H9 (cell line): ENCODE data around the gene GARIN5A. TPM values are rescaled to one million over a fixed set of nuclear protein-coding genes. Genes with fewer than 3 reads are reported as not detected.

Experiments used
- DNase-seq: peaks from one replicate; pipeline ENCODE4 v3.0.0-alpha.2; 2017
- H2AFZ ChIP-seq: one replicate; pipeline ENCODE4 v1.6.1; 2013; ENCODE audit warnings: mild to moderate bottlenecking, low read length, control low read depth, moderate library complexity
- H2AK5ac ChIP-seq: 2 replicates; pipeline ENCODE4 v1.6.1; 2013; ENCODE audit warnings: low read length, control low read depth, mixed read lengths; ENCODE audit not compliant: insufficient read length
- H2BK120ac ChIP-seq: one replicate; pipeline ENCODE4 v1.6.1; 2013; ENCODE audit warnings: low read depth, mild to moderate bottlenecking, low read length, control low read depth, inconsistent platforms; ENCODE audit not compliant: poor library complexity, severe bottlenecking
- H2BK12ac ChIP-seq: 2 replicates; pipeline ENCODE4 v1.6.1; 2013; ENCODE audit warnings: low read length, control low read depth, mixed read lengths, low read depth; ENCODE audit not compliant: insufficient read length
- H2BK15ac ChIP-seq: 2 replicates; pipeline ENCODE4 v1.6.1; 2013; ENCODE audit warnings: low read depth, low read length, control low read depth
- H2BK20ac ChIP-seq: one replicate; pipeline ENCODE4 v1.6.1; 2013; ENCODE audit warnings: low read depth, mild to moderate bottlenecking, low read length, control low read depth, inconsistent platforms; ENCODE audit not compliant: poor library complexity, severe bottlenecking
- H2BK5ac ChIP-seq: 2 replicates; pipeline ENCODE4 v1.6.1; 2013; ENCODE audit warnings: low read length, control low read depth, mixed read lengths; ENCODE audit not compliant: insufficient read length
- H3K14ac ChIP-seq: 2 replicates; pipeline ENCODE4 v1.6.1; 2013; ENCODE audit warnings: low read length, control low read depth; ENCODE audit not compliant: insufficient read depth
- H3K18ac ChIP-seq: 2 replicates; pipeline ENCODE4 v1.6.1; 2013; ENCODE audit warnings: low read depth, mild to moderate bottlenecking, mixed read lengths, low read length, control low read depth; ENCODE audit not compliant: insufficient read length
- H3K23ac ChIP-seq: 2 replicates; pipeline ENCODE4 v1.6.1; 2013; ENCODE audit warnings: low read length, control low read depth, mixed read lengths, low read depth; ENCODE audit not compliant: insufficient read length
- H3K23me2 ChIP-seq: 2 replicates; pipeline ENCODE4 v1.6.1; 2013; ENCODE audit warnings: low read depth, mild to moderate bottlenecking, mixed read lengths, low read length, control low read depth; ENCODE audit not compliant: insufficient read length, poor library complexity, severe bottlenecking
- H3K27ac ChIP-seq: 2 replicates; pipeline ENCODE4 v1.5.1; 2013; ENCODE audit warnings: low read length, control low read depth, mixed read lengths, low read depth; ENCODE audit not compliant: insufficient read length
- H3K27me3 ChIP-seq: 2 replicates; pipeline ENCODE4 v1.6.1; 2013; ENCODE audit warnings: low read length, control low read depth, inconsistent platforms; ENCODE audit not compliant: insufficient read depth
- H3K4ac ChIP-seq: 2 replicates; pipeline ENCODE4 v1.6.1; 2013; ENCODE audit warnings: low read depth, mild to moderate bottlenecking, control low read depth, inconsistent platforms, low read length, moderate library complexity
- H3K4me1 ChIP-seq: 2 replicates; pipeline ENCODE4 v1.6.1; 2013; ENCODE audit warnings: low read length, control low read depth, inconsistent platforms; ENCODE audit not compliant: insufficient read depth
- H3K4me2 ChIP-seq: 2 replicates; pipeline ENCODE4 v1.6.1; 2013; ENCODE audit warnings: low read length, control low read depth, mixed read lengths; ENCODE audit not compliant: insufficient read length, insufficient read depth
- H3K56ac ChIP-seq: 2 replicates; pipeline ENCODE4 v1.6.1; 2013; ENCODE audit warnings: low read depth, mild to moderate bottlenecking, mixed read lengths, low read length, control low read depth; ENCODE audit not compliant: insufficient read length
- H3K79me1 ChIP-seq: 2 replicates; pipeline ENCODE4 v1.6.1; 2013; ENCODE audit warnings: low read depth, mild to moderate bottlenecking, moderate library complexity, low read length, control low read depth, inconsistent platforms; ENCODE audit not compliant: insufficient read depth, poor library complexity, severe bottlenecking
- H3K79me2 ChIP-seq: 2 replicates; pipeline ENCODE4 v1.6.1; 2013; ENCODE audit warnings: low read length, control low read depth, inconsistent platforms; ENCODE audit not compliant: insufficient read depth
- H3K9ac ChIP-seq: 2 replicates; pipeline ENCODE4 v1.6.1; 2013; ENCODE audit warnings: low read length, control low read depth, mixed read lengths; ENCODE audit not compliant: insufficient read length; ENCODE audit errors: extremely low read depth
- H3K9me3 ChIP-seq: one replicate; pipeline ENCODE4 v1.6.1; 2013; ENCODE audit warnings: low read depth, low read length, inconsistent platforms; ENCODE audit not compliant: control insufficient read depth
- H3T11ph ChIP-seq: one replicate; pipeline ENCODE4 v1.6.1; 2013; ENCODE audit warnings: mild to moderate bottlenecking, low read length, control low read depth, inconsistent platforms
- H4K20me1 ChIP-seq: one replicate; pipeline ENCODE4 v1.6.1; 2013; ENCODE audit not compliant: control insufficient read depth, insufficient read length, insufficient read depth
- H4K5ac ChIP-seq: 2 replicates; pipeline ENCODE4 v1.6.1; 2013; ENCODE audit warnings: low read depth, mild to moderate bottlenecking, mixed read lengths, low read length, control low read depth; ENCODE audit not compliant: insufficient read length
- H4K8ac ChIP-seq: replicated peaks from 2 replicates; pipeline ENCODE4 v1.6.1; 2013; ENCODE audit warnings: low read length, control low read depth, mixed read lengths, low read depth; ENCODE audit not compliant: insufficient read length
- H4K91ac ChIP-seq: 2 replicates; pipeline ENCODE4 v1.6.1; 2013; ENCODE audit warnings: low read depth, mild to moderate bottlenecking, moderate library complexity, mixed read lengths, low read length, control low read depth; ENCODE audit not compliant: insufficient read length
- H3K27ac Mint-ChIP-seq, 3 experiments: 2 replicates in 2 of 3; 3 replicates in 1 of 3; pipeline ENCODE4 v1.8.0; 2020 to 2021; ENCODE audit warnings: mixed read lengths in 3 of 3, mild to moderate bottlenecking in 1 of 3, moderate library complexity in 1 of 3
- H3K27me3 Mint-ChIP-seq: 2 replicates; pipeline ENCODE4 v1.8.0; 2021; ENCODE audit warnings: low read depth, mild to moderate bottlenecking, moderate library complexity, mixed read lengths
- H3K36me3 Mint-ChIP-seq, 3 experiments: 2 replicates in 2 of 3; 3 replicates in 1 of 3; pipeline ENCODE4 v1.8.0; 2020 to 2021; ENCODE audit warnings: low read depth in 3 of 3, mixed read lengths in 3 of 3; ENCODE audit not compliant: insufficient read depth in 1 of 3
- H3K4me1 Mint-ChIP-seq, 2 experiments: 2 replicates each; pipeline ENCODE4 v1.8.0; 2020; ENCODE audit warnings: mixed read lengths in 2 of 2
- H3K4me3 Mint-ChIP-seq, 2 experiments: 2 replicates in 1 of 2; 3 replicates in 1 of 2; pipeline ENCODE4 v1.8.0; 2020 to 2021; ENCODE audit warnings: mild to moderate bottlenecking in 2 of 2, mixed read lengths in 2 of 2, moderate library complexity in 1 of 2
- H3K9me3 Mint-ChIP-seq, 2 experiments: 2 replicates in 1 of 2; 3 replicates in 1 of 2; pipeline ENCODE4 v1.8.0; 2020; ENCODE audit warnings: mild to moderate bottlenecking in 2 of 2, mixed read lengths in 2 of 2, moderate library complexity in 1 of 2
- CTCF ChIP-seq: fragments of 200-600 bp; sonication (generic); conservative IDR thresholded peaks from 3 replicates; pipeline ENCODE4 v1.8.0; 2021; ENCODE audit warnings: antibody characterized with exemption, mild to moderate bottlenecking
- WGBS: extraction: QIAGEN DNeasy Blood & Tissue Kit; methylation state at CpG from one replicate; pipeline ENCODE4 v1.1.7; 2013; ENCODE audit warnings: missing lambda C conversion rate, low lambda C conversion rate, mixed read lengths; ENCODE audit not compliant: insufficient read length; ENCODE audit errors: extremely low coverage; 5-methylcytosine and 5-hydroxymethylcytosine counted together
- total RNA-seq: library from RNA; stranded (reverse); gene quantifications from 2 replicates; pipeline ENCODE4 v1.2.1, GENCODE V29; 2021

GARIN5A gene
- total RNA-seq, 1 experiment from 2014 or later: 9.5 TPM

GRCh38 chr19:50519006-50519575 lies 42.4 kb upstream of the GARIN5A start:
- H3K4me1 ChIP-seq: no peaks in the 10 kb centered on the region
- H3K4ac ChIP-seq: no peak overlapping the region
- H3K27ac ChIP-seq: no peak overlapping the region
- H3K9ac ChIP-seq: no peak overlapping the region
- no peak overlapping the region for H3K56ac ChIP-seq
- no peak overlapping the region for H3K18ac ChIP-seq
- no peak for DNase-seq
- no peak overlapping the region for H2BK5ac ChIP-seq
- H3K4me2 ChIP-seq: no peak overlapping the region
- Mint-ChIP-seq H3K36me3 (peaks cover 5 to 7% (median 5%) of the 10 kb centered on the region in 3 experiments; a peak in 4 of 7 replicates), H3K4me3 (no peak overlapping the region), H3K27me3 (peaks cover 45% of the 10 kb centered on the region), H3K4me1 (peaks cover 0 to 5% of the 10 kb centered on the region in 2 experiments; a peak in 2 of 4 replicates), H3K9me3 (no peaks in the 10 kb centered on the region), H3K27ac (peak overlapping the region in 1 of 3 experiments; percentile 40; a peak in 1 of 7 replicates)
- WGBS: no CpG with 5 or more reads among the region's 40 CpGs
- no peak overlapping the region for H3K23ac ChIP-seq
- H2BK20ac ChIP-seq: no peak overlapping the region
- H3K79me2 ChIP-seq: no peaks in the 10 kb centered on the region
- H4K8ac ChIP-seq: no peak overlapping the region
- no peak overlapping the region for H2BK12ac ChIP-seq
- no peak overlapping the region for H2BK120ac ChIP-seq
- no peaks in the 10 kb centered on the region for H3K23me2 ChIP-seq
- no peaks in the 10 kb centered on the region for H4K20me1 ChIP-seq
- no peaks in the 10 kb centered on the region for H3K79me1 ChIP-seq
- H3K14ac ChIP-seq: no peak overlapping the region
- H3K9me3 ChIP-seq: no peaks in the 10 kb centered on the region
- H2AFZ ChIP-seq: no peak overlapping the region
- no peak for TF ChIP-seq CTCF
- H4K91ac ChIP-seq: no peak overlapping the region
- no peak overlapping the region for H2AK5ac ChIP-seq
- no peak overlapping the region for H4K5ac ChIP-seq
- H3K27me3 ChIP-seq: 0 out of 2 replicates have a peak, but pooled peaks cover 3% of the 10 kb centered on the region
- H3T11ph ChIP-seq: no peak overlapping the region
- no peak overlapping the region for H2BK15ac ChIP-seq
